Stimulated activated CD4-positive, alpha-beta T cell treated with anti-CD3 and anti-CD28 coated beads, Interleukin-1b, Interleukin-23, amount 100 ng/mL, for 48 hours (primary cell): ENCODE data around the gene C11orf24.
"Not testable (repeated sequence)": the region's sequence is repeated elsewhere in the genome, so short reads cannot be mapped to it uniquely, and the experiment has no call there.

Experiments
- DNase-seq: peaks from one replicate; pipeline ENCODE4 v3.0.0-alpha.2; 2020

C11orf24 gene

DNA sequence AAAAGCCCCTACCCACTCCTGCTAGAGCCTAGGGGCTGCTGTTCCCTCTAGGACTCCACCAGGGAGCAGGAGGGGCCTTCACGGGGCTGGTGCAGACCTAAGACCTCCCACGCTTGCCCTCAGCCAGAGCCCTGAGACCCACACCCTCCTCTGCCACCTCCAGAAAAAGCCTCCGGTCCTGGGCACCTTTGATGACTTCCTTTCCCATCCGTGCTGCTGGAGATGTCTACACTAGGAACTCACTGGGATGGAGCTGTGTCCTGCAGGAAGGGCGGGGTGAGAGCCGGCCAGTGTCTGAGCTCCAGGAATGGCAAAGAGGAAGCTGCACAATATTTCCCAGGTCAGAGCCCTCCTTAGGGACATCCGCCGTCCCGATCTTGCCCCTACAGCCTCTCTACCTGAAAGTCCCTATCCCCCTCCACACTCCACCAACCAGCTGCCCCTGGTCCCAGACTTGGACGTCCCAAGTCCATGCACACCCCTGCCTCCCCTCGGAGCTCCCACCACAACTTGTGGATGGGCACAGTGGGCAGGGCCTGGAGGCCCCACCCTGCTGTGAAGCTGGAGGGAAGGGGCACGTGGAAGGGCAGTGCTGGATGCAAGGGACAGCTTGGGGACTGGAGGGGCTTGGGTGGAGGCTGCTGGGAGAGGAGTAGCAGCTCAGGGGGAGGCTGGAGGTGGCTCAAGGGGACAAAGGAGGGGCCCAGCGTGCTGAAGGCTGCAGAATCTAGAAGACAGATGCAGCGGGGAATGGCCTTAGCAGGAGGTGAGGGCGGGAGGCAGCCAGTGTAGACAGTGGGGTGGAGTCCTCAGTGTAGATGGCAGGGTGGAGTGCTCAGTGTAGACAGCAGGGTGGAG, 27.1 kb upstream of the C11orf24 start:
- no peak for DNase-seq

GRCh38 chr11:68297812-68298658, 26.3 kb upstream of the C11orf24 start:
- peak; percentile 67 for DNase-seq

GRCh38 chr11:68297494-68297811, 25.7 kb upstream of the C11orf24 start:
- no peak for DNase-seq

- no peak for DNase-seq
Observed at GRCh38 chr11:68297052-68297378, 25.2 kb upstream of the C11orf24 start.

DNA sequence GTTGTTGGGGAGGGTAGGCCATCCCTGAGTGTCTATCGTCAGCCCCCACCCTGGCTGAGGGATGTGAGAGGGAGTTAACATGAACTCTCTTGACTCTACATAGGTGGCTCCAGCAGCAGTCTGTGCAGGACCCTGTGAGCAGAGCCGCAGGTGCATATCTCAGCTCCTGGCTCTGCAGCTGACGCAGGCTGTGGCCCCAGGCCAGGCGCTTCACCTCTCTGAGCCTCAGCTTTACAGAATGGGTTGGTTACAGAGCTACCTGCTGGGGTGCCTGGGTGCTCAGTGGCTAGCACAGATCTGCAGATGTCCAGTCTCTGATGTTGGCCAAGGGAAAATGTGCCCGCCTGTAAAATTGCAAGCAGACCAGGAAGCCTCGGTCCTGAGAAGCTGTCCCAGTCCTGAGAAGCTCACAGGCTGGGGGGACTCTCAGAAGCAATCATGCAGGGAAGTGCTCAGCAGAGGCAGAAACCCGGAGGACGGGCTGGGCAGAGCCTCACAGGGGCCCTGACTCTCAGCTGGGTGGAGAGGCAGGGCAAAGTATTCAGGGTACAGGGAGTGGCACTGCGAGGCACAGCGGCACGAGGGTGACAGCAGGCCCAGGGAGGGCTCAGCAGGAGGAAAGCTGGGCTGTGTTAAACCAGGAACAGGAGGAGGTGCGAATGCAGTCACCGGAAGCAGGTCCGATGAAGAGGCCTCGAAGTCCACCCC, 24.7 kb upstream of the C11orf24 start:
- DNase-seq = no peak

GRCh38 chr11:68295940-68296339, 24.2 kb upstream of the C11orf24 start:
- DNase-seq = no peak

DNA sequence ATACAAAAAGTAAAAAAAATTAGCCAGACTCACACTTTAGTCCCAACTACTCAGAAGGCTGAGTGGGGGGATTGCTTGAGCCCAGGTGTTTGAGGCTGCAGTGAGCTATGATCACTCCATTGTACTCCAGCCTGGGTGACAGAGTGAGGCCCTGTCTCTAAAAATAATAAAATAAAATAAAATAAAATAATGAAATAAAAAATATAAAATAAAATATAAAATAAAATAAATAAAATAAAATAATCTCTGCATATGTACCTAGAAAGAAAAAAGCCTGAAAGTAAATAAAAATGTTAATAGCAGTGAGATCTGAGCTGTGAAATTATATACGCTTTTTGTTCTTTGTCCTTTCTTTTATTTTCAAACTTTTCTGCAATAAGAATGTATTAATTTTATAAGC, 23.5 kb upstream of the C11orf24 start:
- DNase-seq = no peak

- no peak for DNase-seq
Observed at GRCh38 chr11:68293708-68294107, 21.9 kb upstream of the C11orf24 start.

GRCh38 chr11:68289456-68289855, 17.7 kb upstream of the C11orf24 start:
- DNase-seq = no peak

- no peak for DNase-seq
Observed at GRCh38 chr11:68287419-68287818, 15.6 kb upstream of the C11orf24 start.

- DNase-seq = not testable (repeated sequence)
Observed at GRCh38 chr11:68284588-68284987, 12.8 kb upstream of the C11orf24 start.

GRCh38 chr11:68282861-68283230, 11.1 kb upstream of the C11orf24 start:
- no peak for DNase-seq

GRCh38 chr11:68282141-68282860, 10.5 kb upstream of the C11orf24 start:
- peak; percentile 67 for DNase-seq

DNA sequence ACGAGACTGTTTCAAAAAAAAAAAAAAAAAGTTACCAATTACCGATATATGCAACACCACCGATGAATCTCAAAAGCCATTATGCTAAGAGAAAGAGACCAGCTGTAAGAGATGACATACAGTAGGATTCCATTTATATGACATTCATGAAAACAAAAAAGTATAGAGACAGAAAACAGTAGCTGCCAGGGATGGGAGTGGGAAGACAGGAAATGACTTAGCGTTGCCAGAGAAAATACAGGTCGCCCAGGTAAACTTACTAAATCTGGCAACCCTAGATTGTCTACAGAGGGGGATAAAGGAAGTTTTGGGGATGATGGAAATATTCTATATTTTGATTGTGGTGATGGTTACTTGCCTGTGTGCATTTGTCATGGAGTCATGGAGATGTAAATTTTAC, 7.9 kb upstream of the C11orf24 start:
- DNase-seq = no peak

DNA sequence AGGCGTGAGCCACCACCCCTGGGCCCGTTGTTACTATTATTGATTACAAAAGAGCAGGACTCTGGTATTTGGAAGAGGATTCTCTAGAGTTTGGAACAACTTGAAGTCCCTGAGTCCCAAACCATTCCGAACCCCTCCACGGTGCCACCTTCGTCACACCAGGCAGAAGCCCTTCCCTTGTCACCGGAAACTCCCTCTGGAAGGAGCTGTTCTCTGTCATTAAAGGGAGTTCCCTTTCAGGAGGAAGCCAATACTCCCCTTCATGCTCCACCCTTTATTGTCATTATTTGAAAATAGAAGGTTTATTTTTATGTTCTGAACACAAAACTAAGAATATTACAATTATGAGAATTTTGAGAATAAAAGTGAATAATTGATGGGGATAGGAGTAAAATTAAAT, 5.1 kb upstream of the C11orf24 start:
- DNase-seq = no peak

DNA sequence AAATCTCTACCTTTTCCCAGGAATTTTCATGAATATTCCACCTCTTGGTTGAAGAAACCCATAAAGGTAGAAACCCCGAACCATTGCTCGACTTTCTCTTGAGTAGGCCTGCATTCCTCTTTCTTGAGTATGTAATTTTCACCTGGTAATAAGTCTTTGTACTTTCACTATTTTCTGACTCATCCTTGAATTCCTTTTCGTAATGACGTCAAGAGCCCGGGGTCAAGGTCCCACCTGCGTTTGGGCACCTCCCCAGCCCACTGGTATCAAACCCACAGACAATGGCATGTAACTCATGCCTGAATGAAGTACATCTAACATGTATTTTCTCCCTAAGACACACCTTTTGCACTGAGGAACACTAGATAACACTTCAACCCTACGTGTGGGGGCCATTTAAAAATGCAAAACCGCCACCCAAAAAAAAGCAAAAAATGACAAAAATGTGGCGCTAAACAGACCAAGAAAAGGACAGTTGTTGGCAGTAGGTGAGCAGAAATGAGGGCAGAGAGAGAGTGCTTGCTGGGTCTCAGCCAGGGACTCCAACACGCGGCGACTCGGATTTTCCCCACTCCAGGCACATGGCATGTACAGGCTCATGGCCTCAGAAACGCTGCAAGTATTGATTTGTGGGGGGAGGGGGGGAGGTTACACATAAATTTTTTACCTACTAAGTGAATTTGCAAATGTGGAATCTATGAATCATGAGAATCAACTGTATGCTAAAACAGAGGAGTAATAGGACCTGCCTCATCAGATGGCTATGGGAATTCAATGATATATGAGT, 4.1 kb upstream of the C11orf24 start:
- DNase-seq = peak; percentile 73

- no peak for DNase-seq
Observed at GRCh38 chr11:68274306-68274705, 2.5 kb upstream of the C11orf24 start.

GRCh38 chr11:68273026-68273738, 1.4 kb upstream of the C11orf24 start:
- no peak for DNase-seq

GRCh38 chr11:68271023-68271780, 571 bp downstream of the C11orf24 start:
- DNase-seq = peak; percentile 70

DNA sequence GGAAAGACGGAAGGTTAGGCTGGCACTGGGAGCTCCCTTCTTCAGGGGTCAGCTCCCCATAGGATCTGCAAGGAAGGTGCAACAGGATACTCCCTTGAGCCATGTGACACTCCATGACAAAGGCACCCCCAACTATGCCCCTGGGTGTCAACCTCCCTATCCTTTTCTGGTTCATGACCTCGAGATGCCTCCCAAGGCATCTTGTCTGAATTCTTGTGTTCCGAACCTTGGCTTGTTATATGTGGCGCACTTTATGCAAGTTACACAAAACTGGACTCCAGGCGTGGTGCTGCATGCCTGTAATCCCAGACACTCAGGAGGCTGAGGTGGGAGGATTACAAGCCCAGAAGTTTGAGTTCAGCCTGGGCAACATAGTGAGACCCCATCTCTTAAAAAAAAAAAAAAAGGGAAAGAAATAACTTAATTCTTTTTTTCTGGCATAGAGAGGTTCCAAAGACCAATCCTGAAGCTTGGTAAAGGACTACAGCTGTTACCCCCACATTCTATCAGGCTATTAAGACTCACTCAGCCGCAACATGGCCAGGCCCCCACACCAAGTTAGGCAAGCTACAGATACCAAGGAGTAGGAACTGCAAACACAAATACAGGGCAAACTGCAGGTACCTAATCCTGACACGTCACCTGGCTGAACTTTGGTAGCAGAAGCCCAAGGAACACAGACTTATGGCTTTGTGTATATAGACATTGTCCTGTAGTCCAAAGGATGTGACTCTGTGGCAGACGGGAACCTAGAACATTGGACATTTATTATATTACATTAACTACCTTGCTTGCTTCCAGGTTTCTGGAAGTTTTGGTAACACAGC, 1.4 kb downstream of the C11orf24 start:
- DNase-seq = no peak
